NB4 (cell line): ENCODE data around the gene TSKS.

Experiments used
- POLR2A ChIP-seq: IDR thresholded peaks from 2 replicates; pipeline ENCODE4 v1.6.1; 2011; ENCODE audit warnings: mild to moderate bottlenecking; ENCODE audit not compliant: insufficient read length; ENCODE audit errors: extremely low read depth
- TF ChIP-seq, protein P1 (sequence below): IDR thresholded peaks from one replicate; pipeline ENCODE4 v1.5.1; 2012; ENCODE audit warnings: low read depth, low read length
- TF ChIP-seq, protein P2 (sequence below): IDR thresholded peaks from 2 replicates; pipeline ENCODE4 v1.6.1; 2011; ENCODE audit warnings: low read depth, low read length

DNA sequence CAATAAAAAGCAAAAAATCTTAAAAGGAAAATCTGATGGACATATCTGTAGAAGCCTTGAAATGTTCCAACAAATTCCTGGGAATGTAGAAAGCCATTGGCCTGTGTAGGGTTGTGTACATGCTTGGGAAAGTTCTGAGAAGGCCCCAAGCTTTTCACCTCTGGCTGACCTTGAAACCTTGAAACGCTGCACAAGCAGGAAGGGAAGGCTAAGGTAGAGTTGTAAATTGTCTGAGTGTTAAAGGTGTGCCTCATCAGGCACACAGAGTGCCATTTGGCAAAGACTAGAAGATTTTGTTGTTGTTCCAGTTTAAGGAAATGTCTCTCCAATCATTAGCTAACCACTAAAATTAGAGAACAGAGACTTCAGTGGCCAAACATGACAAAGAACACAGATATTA lies 10.4 kb downstream of the TSKS start:
- TF ChIP-seq, protein P1, sequence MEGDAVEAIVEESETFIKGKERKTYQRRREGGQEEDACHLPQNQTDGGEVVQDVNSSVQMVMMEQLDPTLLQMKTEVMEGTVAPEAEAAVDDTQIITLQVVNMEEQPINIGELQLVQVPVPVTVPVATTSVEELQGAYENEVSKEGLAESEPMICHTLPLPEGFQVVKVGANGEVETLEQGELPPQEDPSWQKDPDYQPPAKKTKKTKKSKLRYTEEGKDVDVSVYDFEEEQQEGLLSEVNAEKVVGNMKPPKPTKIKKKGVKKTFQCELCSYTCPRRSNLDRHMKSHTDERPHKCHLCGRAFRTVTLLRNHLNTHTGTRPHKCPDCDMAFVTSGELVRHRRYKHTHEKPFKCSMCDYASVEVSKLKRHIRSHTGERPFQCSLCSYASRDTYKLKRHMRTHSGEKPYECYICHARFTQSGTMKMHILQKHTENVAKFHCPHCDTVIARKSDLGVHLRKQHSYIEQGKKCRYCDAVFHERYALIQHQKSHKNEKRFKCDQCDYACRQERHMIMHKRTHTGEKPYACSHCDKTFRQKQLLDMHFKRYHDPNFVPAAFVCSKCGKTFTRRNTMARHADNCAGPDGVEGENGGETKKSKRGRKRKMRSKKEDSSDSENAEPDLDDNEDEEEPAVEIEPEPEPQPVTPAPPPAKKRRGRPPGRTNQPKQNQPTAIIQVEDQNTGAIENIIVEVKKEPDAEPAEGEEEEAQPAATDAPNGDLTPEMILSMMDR, result no peak
- TF ChIP-seq, protein P2, sequence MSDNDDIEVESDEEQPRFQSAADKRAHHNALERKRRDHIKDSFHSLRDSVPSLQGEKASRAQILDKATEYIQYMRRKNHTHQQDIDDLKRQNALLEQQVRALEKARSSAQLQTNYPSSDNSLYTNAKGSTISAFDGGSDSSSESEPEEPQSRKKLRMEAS, result no peak
- TF ChIP-seq POLR2A, result no peak
